Activated CD4-positive, alpha-beta T cell treated with anti-CD3 and anti-CD28 coated beads, Interleukin-2, amount 50 U/mL, for 16 hours (primary cell): Measurements from ENCODE around the gene TMEM234.

Source experiments
- DNase-seq: peaks from one replicate; pipeline ENCODE4 v3.0.0-alpha.2; 2020

The TMEM234 gene

GRCh38 chr1:32239337-32239736 is 17.2 kb upstream of the TMEM234 start:
- no peak for DNase-seq

DNA sequence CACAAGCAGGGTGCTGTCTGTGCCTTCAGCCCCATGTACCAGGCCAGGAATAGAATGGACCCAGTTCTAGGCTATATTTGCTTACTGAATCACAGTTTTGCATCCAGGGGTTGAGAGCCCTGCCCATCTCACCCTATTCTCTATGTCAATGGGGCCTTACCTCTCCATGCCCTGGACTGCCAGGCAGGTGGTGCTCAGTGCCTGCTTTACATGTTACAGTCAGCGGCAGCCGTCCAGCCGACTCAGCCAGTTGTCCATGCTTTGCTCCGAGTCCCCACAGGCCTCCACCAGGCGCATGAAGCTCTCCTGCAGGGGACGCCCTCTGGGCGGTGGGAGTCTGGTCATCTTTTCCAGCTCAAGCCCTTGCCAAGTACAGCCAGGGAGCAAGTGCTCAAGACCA is 12.6 kb upstream of the TMEM234 start:
- no peak for DNase-seq

DNA sequence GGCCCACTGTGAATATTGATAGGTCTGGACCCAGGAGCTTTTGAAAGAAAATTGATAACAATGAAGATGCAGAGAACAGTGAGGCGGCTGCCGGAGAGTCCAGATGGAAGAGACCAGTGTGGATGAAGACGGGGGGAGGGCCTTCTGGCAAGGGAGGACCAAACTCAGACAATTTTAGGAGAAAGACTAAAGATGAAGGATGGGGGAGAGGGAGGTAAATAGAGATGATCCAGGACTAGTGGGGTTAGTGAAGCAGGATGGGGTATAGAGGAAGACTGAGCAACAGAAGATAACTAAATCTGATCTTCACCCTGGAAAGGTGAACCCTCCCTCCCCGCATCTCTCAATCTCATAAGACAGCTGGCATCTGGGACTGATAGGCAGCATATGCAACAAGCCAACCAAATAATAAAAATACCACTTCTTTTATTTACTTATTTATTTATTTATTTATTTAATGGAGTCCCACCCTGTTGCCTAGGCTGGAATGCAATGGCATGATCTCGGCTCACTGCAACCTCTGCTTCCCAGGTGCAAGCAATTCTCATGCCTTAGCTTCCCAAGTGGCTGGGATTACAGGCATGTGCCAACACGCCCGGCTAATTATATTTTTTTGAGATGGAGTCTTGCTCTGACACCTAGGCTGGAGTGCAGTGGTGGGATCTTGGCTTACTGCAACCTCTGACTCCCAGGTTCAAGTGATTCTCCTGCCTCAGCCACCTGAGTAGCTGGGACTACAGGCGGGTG is 10.6 kb upstream of the TMEM234 start:
- no peak for DNase-seq

GRCh38 chr1:32231843-32232432 is 9.8 kb upstream of the TMEM234 start:
- no peak for DNase-seq

DNA sequence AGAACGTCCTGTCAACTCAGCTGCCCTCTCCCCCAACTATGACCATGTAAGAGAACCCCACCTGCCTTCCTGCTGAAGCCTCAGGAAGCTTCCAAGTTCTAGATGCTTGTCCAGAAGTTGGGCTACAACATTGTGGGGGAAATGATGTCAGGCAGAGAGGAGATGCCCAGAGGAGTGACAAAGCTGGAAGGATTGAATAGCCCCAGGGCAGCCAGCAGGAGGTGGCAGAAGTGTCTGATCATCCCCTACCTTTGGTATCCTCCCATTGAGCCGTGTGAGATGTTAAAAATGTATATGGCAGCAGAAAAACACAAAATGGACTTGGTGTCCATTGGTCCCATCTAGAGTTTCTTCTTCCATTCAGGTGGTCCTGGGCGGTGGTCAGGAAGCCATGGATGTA is 6.6 kb upstream of the TMEM234 start:
- no peak for DNase-seq

GRCh38 chr1:32224285-32224684 is 2.1 kb upstream of the TMEM234 start:
- no peak for DNase-seq

GRCh38 chr1:32223683-32224082 is 1.5 kb upstream of the TMEM234 start:
- no peak for DNase-seq

DNA sequence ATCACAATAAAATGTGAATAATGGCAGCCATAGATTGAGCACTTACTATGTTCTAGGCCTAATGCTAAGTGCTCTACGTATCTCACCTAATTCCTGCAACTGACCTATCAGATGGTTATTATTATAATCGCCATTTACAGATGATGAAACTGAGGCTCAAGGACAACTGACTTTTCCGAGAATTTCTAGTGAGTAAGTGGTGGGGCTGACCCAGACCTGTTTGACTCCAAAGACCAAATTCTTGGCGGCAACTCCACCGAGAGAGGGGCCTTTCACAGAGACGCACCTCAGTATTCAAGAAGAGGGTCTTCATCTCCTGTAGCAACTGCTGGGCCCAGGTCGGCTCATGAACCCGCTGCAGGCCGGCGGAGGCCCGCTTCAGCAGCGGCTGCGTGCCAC is 573 bp downstream of the TMEM234 start:
- DNase-seq = no peak

DNA sequence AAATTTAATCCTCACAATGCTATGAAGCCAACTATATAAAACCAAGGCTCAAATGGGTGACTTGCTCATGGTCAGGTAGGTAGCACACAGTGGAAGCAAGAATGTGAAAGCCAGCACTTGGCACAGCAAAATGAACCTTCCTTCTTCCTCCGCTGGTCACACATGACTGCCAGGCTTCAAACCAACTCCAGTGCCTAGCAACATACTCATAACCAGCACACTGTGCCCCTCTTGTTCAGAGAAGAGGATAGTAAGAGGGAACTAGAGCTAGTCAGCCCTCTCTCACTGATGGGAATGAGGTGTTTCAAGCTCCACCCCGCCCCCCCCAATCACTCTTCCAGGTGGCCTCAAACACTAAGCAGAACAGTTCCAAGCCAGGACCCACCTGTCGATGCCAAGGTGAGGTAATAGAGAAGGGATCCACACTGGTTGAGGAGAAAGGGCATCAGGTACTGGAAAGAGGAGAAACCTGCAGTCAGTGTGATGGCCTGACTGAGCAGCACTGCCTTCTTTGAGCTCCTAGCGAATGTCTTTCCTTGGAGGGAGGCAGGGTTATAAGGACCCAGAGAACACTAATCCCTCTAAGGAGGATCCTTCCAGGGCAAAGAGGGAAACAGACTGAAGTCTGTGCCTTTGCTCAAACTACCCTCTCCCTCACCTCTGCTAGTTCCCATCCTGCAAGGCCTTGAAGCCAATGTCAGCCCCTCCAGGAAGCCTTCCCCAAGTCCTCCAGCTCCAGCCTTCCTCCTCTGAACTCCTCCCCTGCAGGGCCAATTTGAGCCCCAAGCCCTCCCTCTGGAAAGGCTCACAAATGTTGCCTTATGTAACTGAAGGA is 1.2 kb downstream of the TMEM234 start:
- no peak for DNase-seq

GRCh38 chr1:32219022-32219421 is 3.1 kb downstream of the TMEM234 start:
- no peak for DNase-seq

DNA sequence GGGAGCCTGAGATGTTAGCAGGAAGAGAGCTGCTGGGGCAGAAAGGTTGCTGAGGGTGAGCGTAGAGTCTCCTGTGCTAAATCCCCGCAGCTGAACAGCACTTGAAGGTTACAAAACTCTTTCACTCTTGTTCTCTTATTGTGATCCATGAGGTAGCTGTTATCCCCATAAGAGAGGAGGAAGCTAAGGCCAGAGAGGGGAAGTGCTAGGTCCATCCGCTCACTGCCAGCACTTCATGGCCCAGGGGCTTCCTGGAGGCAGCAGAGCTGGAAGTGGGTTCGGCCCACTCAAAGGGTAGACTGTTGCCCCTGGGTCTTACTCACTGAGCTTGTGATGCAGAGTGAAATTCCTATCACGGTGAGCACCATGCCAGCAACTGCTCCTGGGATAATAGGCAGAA is 5.6 kb downstream of the TMEM234 start:
- no peak for DNase-seq

DNA sequence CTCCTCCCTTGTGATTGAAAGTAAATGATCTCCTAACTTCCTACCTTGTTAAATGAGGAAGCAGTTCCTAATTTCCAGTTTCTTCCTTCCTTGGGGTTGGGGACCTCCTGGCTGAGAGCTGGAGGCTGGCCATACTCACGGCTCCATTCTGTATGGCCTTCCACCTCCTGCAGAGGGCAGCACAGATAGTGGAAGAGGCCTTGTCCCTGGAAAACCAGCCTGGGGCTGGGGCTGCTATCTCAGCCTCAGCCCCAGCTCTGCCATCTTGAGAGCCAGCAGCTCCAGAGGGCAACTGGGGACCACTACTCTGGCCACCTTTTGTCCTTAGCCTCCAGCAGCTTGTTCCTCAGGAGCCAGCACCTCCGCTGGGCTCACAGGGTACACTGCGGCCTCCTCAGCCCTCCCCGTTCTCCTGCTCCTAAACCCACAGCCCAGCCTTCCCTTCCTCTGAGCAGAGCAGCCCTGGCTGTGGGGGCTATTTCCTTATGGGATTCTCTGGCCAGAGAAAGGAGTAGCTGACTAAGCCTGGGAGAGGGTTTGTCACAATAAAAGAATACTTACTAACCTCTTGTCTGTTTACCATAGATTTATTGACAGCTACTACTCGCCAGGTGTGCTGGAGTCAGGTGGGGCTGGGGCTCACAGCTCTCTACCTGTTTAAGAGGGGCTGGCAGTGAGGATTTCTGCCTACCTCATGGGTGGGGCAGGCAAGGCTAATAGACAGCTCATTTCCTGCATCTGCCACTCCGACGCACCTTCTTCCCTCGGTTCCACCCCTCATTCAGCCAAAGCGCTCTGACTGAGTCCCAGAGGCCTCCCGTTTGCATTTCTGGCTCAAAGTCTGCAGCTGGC is 6.3 kb downstream of the TMEM234 start:
- DNase-seq = peak; percentile 58

DNA sequence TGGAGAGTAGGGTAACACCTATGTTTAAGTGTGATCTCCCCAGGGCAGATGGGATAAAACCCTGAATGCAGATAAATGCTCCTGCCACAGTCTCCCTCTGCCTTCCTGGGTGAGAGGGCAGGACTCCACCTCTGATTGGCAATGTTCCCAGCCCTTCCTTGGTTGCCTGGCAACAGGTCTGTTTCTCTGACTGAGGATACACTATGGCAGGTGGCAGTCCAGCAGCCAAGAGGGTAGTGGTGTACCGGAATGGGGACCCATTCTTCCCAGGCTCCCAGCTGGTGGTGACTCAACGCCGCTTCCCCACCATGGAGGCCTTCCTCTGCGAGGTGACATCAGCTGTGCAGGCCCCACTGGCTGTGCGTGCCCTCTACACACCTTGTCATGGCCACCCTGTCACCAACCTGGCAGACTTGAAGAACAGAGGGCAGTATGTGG is 13.2 kb downstream of the TMEM234 start, which contains the start of gene DCDC2B:
TSS of gene DCDC2B (plus strand) at position 199 of the 438 bp plus-strand sequence. CDS start at position 204, 5 bp downstream.
- DNase-seq = no peak

DNA sequence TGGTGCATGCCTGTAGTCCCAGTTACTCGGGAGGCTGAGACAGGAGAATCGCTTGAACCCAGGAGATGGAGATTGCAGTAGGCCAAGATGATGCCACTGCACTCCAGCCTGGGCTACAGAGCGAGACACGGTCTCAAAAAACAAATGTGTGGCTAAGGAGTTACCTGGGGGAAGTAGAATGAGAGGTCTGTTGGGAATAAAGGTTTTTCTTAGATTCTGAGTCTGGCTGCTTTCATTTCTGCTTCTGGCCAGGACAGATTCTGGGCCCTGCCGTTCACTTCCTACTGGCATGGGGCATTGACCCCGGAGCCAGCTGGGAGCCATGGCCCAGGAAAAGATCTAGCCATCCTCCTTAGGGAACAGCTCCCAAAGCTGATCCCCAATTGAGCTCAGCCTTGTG is 13.7 kb downstream of the TMEM234 start:
- no peak for DNase-seq

GRCh38 chr1:32205401-32206370 is 16.5 kb downstream of the TMEM234 start, which contains the start of gene IQCC:
Gene IQCC (plus strand): TSS chr1:32205671. CDS start chr1:32205682, 11 bp downstream.
- peak; percentile 89 for DNase-seq

- no peak for DNase-seq
Observed at GRCh38 chr1:32204943-32205361, 17.2 kb downstream of the TMEM234 start.

GRCh38 chr1:32201011-32201855 is 20.9 kb downstream of the TMEM234 start:
- peak; percentile 81 for DNase-seq

DNA sequence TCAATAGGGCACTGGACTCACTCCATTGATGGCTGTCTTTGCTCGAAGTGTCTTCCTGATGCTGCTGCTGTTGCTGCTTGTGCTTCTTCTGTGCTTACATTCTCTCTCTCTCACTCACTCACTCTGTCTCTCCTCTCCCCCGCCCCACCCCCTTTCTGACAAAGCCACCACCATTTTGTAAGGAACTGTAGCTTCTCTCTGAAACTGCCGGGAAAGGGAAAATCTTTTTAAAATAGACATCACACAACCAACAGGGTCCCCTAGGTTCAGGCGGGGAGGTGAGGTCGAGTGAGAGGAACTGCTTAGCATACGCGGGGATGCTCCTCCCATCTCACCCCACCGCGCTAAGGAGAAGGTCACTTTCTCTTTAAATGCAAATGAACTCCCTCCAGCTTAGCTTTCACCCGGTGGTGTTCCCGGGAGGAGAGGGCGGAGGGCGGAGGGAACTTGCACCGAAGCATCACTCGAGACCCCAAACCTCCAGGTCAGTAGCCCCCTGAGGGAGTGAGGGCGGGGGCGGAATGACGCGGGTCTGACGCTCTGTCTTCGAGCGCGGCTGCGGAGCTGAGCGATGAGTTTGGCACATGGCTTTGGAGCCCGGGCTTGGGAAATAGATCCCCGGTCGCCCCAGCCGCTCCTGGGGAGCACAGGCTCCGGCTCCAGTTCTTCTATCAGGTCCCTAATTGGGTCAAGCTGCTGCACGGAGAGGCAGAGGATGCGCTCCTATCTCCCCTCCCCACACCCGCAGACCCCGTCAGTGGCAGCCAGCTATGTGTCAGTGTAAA is 21.7 kb downstream of the TMEM234 start, which contains the start of gene CCDC28B:
TSS of gene CCDC28B (plus strand) at position 370 of the 785 bp plus-strand sequence. CDS start 1,341 bp downstream, outside the sequence.
- DNase-seq = peak; percentile 49

DNA sequence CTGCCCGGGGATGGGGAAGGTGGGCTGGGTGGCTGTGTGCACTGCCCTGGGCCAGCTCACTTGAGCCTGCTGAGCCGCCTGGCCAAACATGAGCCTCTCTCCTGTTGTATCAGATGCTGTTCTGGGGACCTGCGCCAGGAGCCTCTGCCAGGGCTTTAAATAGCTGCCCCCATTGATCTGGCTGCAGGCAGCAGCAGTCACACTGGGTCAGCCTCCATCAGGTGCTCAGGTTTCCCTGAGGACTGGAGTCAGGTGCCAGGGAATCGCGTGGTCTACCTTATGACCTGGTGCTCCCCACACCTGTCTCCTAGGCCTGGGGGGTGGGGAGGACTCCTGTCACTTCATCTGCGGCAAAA is 22.5 kb downstream of the TMEM234 start:
- DNase-seq = no peak
